Measurements from ENCODE around the gene GNG13.
"Not testable (repeated sequence)": the region's sequence is repeated elsewhere in the genome, so short reads cannot be mapped to it uniquely, and the experiment has no call there.

GRCh38 chr16:836822-837221 lies 36.3 kb upstream of the GNG13 start:
- TF ChIP-seq CTCF, EZH2phosphoT487, EZH2 (IDR thresholded peaks at IDR 0.05): not testable (repeated sequence)
